Lung (tissue), 12 donors: ENCODE measurements around the gene PTPRD. TPM values are rescaled to one million over a fixed set of nuclear protein-coding genes. Genes with fewer than 3 reads are reported as not detected.

Experiments
- ATAC-seq: fragments of 200-7000 bp; cut with Tn5 transposase; one replicate; pipeline ENCODE4 v1.9.1; 2020; ENCODE audit warnings: moderate number of reproducible peaks; ENCODE audit not compliant: insufficient read depth, low FRiP score
- DNase-seq, 3 donors: peaks; one replicate each; pipeline ENCODE4 v3.0.0-alpha.2; 2013 to 2017
- H3K27ac ChIP-seq, 2 donors: one replicate each; pipeline ENCODE4 v1.5.1; 2013; ENCODE audit warnings: mild to moderate bottlenecking in 2 of 2, moderate library complexity in 2 of 2, control low read depth in 1 of 2, inconsistent platforms in 1 of 2, low read depth in 1 of 2, low read length in 1 of 2
- H3K27me3 ChIP-seq, 3 donors: one replicate each; pipeline ENCODE4 v1.5.1; 2013; ENCODE audit warnings: low read length in 2 of 3; ENCODE audit not compliant: control insufficient read depth in 3 of 3, insufficient read depth in 3 of 3
- H3K36me3 ChIP-seq, 4 donors: one replicate each; pipeline ENCODE4 v1.5.1; 2013; ENCODE audit warnings: low read length in 4 of 4, mild to moderate bottlenecking in 1 of 4, moderate library complexity in 1 of 4; ENCODE audit not compliant: control insufficient read depth in 4 of 4, insufficient read depth in 4 of 4
- H3K4me1 ChIP-seq, 5 donors: one replicate each; pipeline ENCODE4 v1.5.1; 2013; ENCODE audit warnings: low read length in 5 of 5, mild to moderate bottlenecking in 2 of 5, moderate library complexity in 1 of 5; ENCODE audit not compliant: control insufficient read depth in 5 of 5, insufficient read depth in 5 of 5
- H3K4me3 ChIP-seq: one replicate; pipeline ENCODE4 v1.5.1; 2013; ENCODE audit warnings: mild to moderate bottlenecking, control low read depth, moderate library complexity
- H3K9ac ChIP-seq, 2 donors: one replicate each; pipeline ENCODE4 v1.5.1; 2013; ENCODE audit warnings: low read length in 2 of 2, control low read depth in 1 of 2; ENCODE audit not compliant: insufficient read depth in 1 of 2
- H3K9me3 ChIP-seq, 4 donors: one replicate each; pipeline ENCODE4 v1.5.1; 2013; ENCODE audit warnings: low read length in 3 of 4, mild to moderate bottlenecking in 1 of 4, moderate library complexity in 1 of 4; ENCODE audit not compliant: control insufficient read depth in 4 of 4, insufficient read depth in 3 of 4
- CTCF ChIP-seq: IDR thresholded peaks from 2 replicates; pipeline ENCODE4 v1.5.1; 2012; ENCODE audit warnings: mild to moderate bottlenecking; ENCODE audit errors: control extremely low read depth, extremely low read depth
- WGBS, 2 donors: extraction: QIAGEN DNeasy Blood & Tissue Kit; methylation state at CpG; one replicate each; pipeline ENCODE4 v1.1.7; 2013; 5-methylcytosine and 5-hydroxymethylcytosine counted together
- polyA plus RNA-seq, 2 donors: library from polyadenylated mRNA; stranded (reverse); fragments of 200-250 nt; gene quantifications; one replicate each; pipeline ENCODE4 v1.2.1, GENCODE V29; 2013
- total RNA-seq, 2 donors: library from RNA; depleted of rRNA in 1 of 2; stranded (reverse); fragments of >200 nt in 1 of 2; gene quantifications; one replicate each; pipeline ENCODE4 v1.2.1, GENCODE V29; 2014 to 2021
- donor health status: control.
- donor health status: control.
- donor health status: Bipolar disorder and iron deficiency.
- donor health status: healthy.
- donor health status: DM: yes; HTN: yes; CAD: no.

The PTPRD gene
- total and polyA plus RNA-seq, 4 donors = 1.9 to 145 (median 13.7) TPM

GRCh38 chr9:10204276-10204675, 408.5 kb downstream of the PTPRD start:
- Histone ChIP-seq H3K36me3 (no peaks in the 10 kb centered on the region), H3K9me3 (no peaks in the 10 kb centered on the region), H3K9ac (no peak overlapping the region), H3K4me3 (no peak overlapping the region), H3K27ac (no peak overlapping the region), H3K27me3 (no peaks in the 10 kb centered on the region), H3K4me1 (no peaks in the 10 kb centered on the region)
- 73 to 80% methylated on average over 1 of the region's 1 CpG for whole genome bisulfite sequencing, 2 donors
- ATAC-seq (no peak), DNase-seq (peak in 1 of 3 donors; percentile 17)
- no peak for TF ChIP-seq CTCF

- TF ChIP-seq CTCF = no peak
- no peaks in the 10 kb centered on the region for H3K9me3 ChIP-seq
- no peak overlapping the region for H3K27ac ChIP-seq
- DNase-seq (no peak), ATAC-seq (no peak)
- no peaks in the 10 kb centered on the region for H3K27me3 ChIP-seq
- no peaks in the 10 kb centered on the region for H3K36me3 ChIP-seq
- H3K4me3 ChIP-seq = no peak overlapping the region
- H3K4me1 ChIP-seq = no peaks in the 10 kb centered on the region
- 78 to 83% methylated on average over 1 of the region's 1 CpG for WGBS, 2 donors
- no peak overlapping the region for H3K9ac ChIP-seq
Observed at GRCh38 chr9:10173561-10173960, 439.2 kb downstream of the PTPRD start.

- no peak overlapping the region for H3K4me3 ChIP-seq
- H3K4me1 ChIP-seq = no peaks in the 10 kb centered on the region
- no peak for ATAC-seq
- H3K9me3 ChIP-seq = no peaks in the 10 kb centered on the region
- H3K27me3 ChIP-seq = no peaks in the 10 kb centered on the region
- WGBS, 2 donors = 62 to 82% methylated on average over 2 of the region's 2 CpGs
- no peak overlapping the region for H3K27ac ChIP-seq
- H3K36me3 ChIP-seq = no peaks in the 10 kb centered on the region
- TF ChIP-seq CTCF = no peak
- H3K9ac ChIP-seq = no peak overlapping the region
- no peak for DNase-seq
Observed at GRCh38 chr9:10172476-10172875, 440.3 kb downstream of the PTPRD start.

GRCh38 chr9:10168241-10168640, 444.6 kb downstream of the PTPRD start:
- ATAC-seq (no peak), DNase-seq (no peak)
- H3K9ac ChIP-seq = no peak overlapping the region
- no peaks in the 10 kb centered on the region for H3K27me3 ChIP-seq
- H3K4me1 ChIP-seq = no peaks in the 10 kb centered on the region
- H3K36me3 ChIP-seq = no peaks in the 10 kb centered on the region
- no peak overlapping the region for H3K27ac ChIP-seq
- TF ChIP-seq CTCF = no peak
- no peak overlapping the region for H3K4me3 ChIP-seq
- 69 to 79% methylated on average over 1 of the region's 1 CpG for WGBS, 2 donors
- H3K9me3 ChIP-seq = no peaks in the 10 kb centered on the region
